Heart right ventricle (tissue), 16 donors: Measurements from ENCODE around the gene GALT. TPM values are rescaled to one million over a fixed set of nuclear protein-coding genes. Genes with fewer than 3 reads are reported as not detected.

ENCODE experiments used
- ATAC-seq, 8 donors: fragments of 200-7000 bp; cut with Tn5 transposase; one replicate each; pipeline ENCODE4 v1.9.1; 2020; ENCODE audit warnings: mild to moderate bottlenecking in 8 of 8, moderate library complexity in 8 of 8, moderate number of reproducible peaks in 1 of 8
- DNase-seq, 2 donors: peaks; one replicate each; pipeline ENCODE4 v3.0.0-alpha.2; 2020
- H3K27ac ChIP-seq, 10 donors: fragments of 200-600 bp; sonication (generic) in 2 of 10; one replicate each; pipeline versions ENCODE4 v1.5.0 to v1.8.0; 2020 to 2022; ENCODE audit warnings: mild to moderate bottlenecking in 3 of 10
- H3K27me3 ChIP-seq, 7 donors: fragments of 200-600 bp; one replicate each; pipeline ENCODE4 v1.8.0; 2021 to 2022; ENCODE audit warnings: mild to moderate bottlenecking in 2 of 7
- H3K36me3 ChIP-seq, 9 donors: fragments of 200-600 bp; sonication (generic) in 1 of 9; one replicate each; pipeline versions ENCODE4 v1.5.0 to v1.8.0; 2020 to 2022; ENCODE audit warnings: mild to moderate bottlenecking in 2 of 9
- H3K4me1 ChIP-seq, 9 donors: fragments of 200-600 bp; sonication (generic) in 1 of 9; one replicate each; pipeline versions ENCODE4 v1.5.0 to v1.8.0; 2020 to 2022; ENCODE audit warnings: mild to moderate bottlenecking in 4 of 9
- H3K4me3 ChIP-seq, 10 donors: fragments of 200-600 bp; sonication (generic) in 2 of 10; one replicate each; pipeline versions ENCODE4 v1.5.0 to v1.8.0; 2020 to 2022; ENCODE audit warnings: mild to moderate bottlenecking in 7 of 10, moderate library complexity in 2 of 10
- H3K9me3 ChIP-seq, 11 donors: fragments of 200-600 bp in 10 of 11; sonication (generic) in 2 of 11; one replicate each; pipeline versions ENCODE4 v1.5.0 to v1.8.0; 2013 to 2022; ENCODE audit warnings: mild to moderate bottlenecking in 2 of 11, control low read depth in 1 of 11, moderate library complexity in 1 of 11
- WGBS, 2 donors: extraction: QIAGEN DNeasy Blood & Tissue Kit; methylation state at CpG; one replicate each; pipeline ENCODE4 v1.1.7; 2013; ENCODE audit warnings: inconsistent platforms in 1 of 2; 5-methylcytosine and 5-hydroxymethylcytosine counted together
- intact Hi-C, 10 donors: fragments of 100-400 bp; cut with DNase I; formaldehyde crosslinking; loops; one replicate each; pipeline versions ENCODE4 v1.11.1 to v1.14.2; 2022
- polyA plus RNA-seq, 2 donors: library from polyadenylated mRNA; stranded (reverse); fragments of 200-250 nt; gene quantifications; one replicate each; pipeline ENCODE4 v1.2.3, GENCODE V29; 2013
- total RNA-seq, 10 donors: library from RNA; stranded (reverse); fragmentation: NEBNext Ultra II Directional in 3 of 10; extraction: Animal tissue kit (Norgen Biotek cat#: 25700) in 3 of 10; gene quantifications; one replicate each; pipeline versions ENCODE4 v1.2.1 to v1.2.4, GENCODE V29; 2021 to 2023
- TF ChIP-seq, protein P1 (sequence below), 9 donors: fragments of 200-600 bp; sonication (generic) in 2 of 9; IDR thresholded peaks; one replicate each; pipeline versions ENCODE4 v1.5.0 to v1.8.0; 2021 to 2022; ENCODE audit warnings: antibody characterized with exemption in 9 of 9, mild to moderate bottlenecking in 5 of 9, moderate library complexity in 1 of 9
- donor health status: Arrhythmogenic right ventricular cardiomyopathy.
- donor health status: ischemic (EF 13 %, LVEDD 7.1; RV severe dilation, severe dysfunction).
- donor health status: healthy with polysubstance abuse.
- donor health status: DM: no; HTN: yes; CAD: no.
- donor health status: DM: no; HTN: no; CAD: no.
- donor health status: ischemic (EF 25% LVEDD 6.9; RV normal size, moderate dysfunction).
- donor health status: ischemic (EF 25% LVEDD 5.7; RV mildly dilated, moderate dysfunction).
- donor health status: healthy.
- donor health status: DM: yes; HTN: yes; CAD: no.
- donor health status: Ischemic cardiomyopathy.
- donor health status: ischemic (EF 35%, LVEDD 5.7; RV mildly dilated, moderate dysfunction).
- donor health status: nonischemic (EF 11% LVEDD 7.7; RV severe dilation, severe dysfunction).
- donor health status: DM: yes; HTN: yes; CAD: no.
- donor health status: PGD.
- donor health status: ischemic (EF 29% LVEDD 5.4; RV normal size, mild dysfunction).
- donor health status: nonischemic (EF 23%, LVEDD 6.1; RV moderate dilation, normal function).

Gene GALT
- total and polyA plus RNA-seq, 12 donors: 20.8 to 82.2 (median 44.2) TPM

DNA sequence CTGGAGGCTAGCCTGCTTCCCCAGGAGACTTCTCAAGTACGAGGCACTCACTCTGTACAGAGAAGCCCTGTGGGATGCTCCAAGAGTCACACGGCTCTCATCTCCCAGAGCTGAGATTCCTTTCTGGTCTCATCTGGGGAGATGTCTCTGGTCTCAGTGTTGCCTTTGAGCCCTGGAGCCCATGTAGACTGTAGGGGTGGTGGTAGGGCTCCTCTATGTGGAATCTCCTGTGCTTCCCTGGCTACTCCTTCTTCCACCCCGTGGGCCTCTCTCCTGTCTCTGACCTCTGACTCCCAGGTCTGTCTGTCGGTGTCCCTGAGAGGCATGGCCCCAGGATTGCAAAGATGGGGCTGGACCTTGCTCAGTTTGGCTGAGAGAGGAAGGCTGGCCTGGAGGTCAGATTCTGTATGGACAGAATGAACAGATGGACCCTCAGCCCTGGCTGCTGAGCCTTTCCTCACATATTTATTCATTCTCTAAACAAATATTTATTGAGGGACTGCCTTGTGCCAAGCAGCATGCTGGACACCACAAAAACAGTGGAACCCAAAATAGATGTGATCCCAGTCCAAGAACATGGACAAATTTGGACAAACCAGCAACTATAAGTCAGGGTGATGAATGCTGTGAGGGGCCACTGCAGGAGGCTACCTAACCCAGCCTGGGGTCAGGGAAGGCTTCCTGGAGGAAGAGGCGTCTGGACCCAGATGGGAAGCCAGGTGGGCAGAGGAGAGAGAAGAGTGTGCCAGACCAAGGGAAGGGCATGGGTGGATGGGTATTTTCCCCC is 42.0 kb downstream of the GALT start:
- 76 to 80% methylated on average over 5 of the region's 5 CpGs for WGBS, 2 donors
- Histone ChIP-seq H3K27ac (no peak overlapping the region), H3K27me3 (no peaks in the 10 kb centered on the region), H3K4me1 (peaks cover 0 to 43% (median 0%) of the 10 kb centered on the region in 9 donors), H3K36me3 (no peaks in the 10 kb centered on the region), H3K4me3 (no peak overlapping the region), H3K9me3 (no peaks in the 10 kb centered on the region)
- TF ChIP-seq, protein P1, sequence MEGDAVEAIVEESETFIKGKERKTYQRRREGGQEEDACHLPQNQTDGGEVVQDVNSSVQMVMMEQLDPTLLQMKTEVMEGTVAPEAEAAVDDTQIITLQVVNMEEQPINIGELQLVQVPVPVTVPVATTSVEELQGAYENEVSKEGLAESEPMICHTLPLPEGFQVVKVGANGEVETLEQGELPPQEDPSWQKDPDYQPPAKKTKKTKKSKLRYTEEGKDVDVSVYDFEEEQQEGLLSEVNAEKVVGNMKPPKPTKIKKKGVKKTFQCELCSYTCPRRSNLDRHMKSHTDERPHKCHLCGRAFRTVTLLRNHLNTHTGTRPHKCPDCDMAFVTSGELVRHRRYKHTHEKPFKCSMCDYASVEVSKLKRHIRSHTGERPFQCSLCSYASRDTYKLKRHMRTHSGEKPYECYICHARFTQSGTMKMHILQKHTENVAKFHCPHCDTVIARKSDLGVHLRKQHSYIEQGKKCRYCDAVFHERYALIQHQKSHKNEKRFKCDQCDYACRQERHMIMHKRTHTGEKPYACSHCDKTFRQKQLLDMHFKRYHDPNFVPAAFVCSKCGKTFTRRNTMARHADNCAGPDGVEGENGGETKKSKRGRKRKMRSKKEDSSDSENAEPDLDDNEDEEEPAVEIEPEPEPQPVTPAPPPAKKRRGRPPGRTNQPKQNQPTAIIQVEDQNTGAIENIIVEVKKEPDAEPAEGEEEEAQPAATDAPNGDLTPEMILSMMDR (IDR thresholded peaks at IDR 0.05): no peak
- no peak for ATAC-seq
- DNase-seq: no peak
- intact Hi-C loops: no loop called here

DNA sequence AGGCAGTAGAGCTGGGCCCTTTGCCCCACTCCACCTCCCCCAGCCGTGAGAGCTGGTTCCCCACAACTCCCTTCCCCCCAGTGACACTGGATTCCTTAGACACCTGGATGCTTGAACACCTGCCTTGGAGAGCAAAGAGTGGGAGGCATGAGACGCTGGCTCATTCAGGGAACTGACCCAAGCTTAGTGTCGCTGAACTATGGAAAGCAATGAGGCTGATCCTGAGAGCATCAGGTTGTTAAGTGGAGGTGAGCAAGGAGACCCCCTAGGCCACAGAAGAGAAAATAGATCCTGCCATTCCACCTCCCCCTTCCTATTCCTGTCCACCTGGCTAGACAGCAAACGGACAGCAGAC is 42.6 kb downstream of the GALT start:
- no peaks in the 10 kb centered on the region for H3K27me3 ChIP-seq
- H3K4me1 ChIP-seq: peaks cover 0 to 43% (median 0%) of the 10 kb centered on the region in 9 donors
- WGBS, 2 donors: 71 to 88% methylated on average over 4 of the region's 4 CpGs
- H3K4me3 ChIP-seq: no peak overlapping the region
- H3K36me3 ChIP-seq: no peaks in the 10 kb centered on the region
- ATAC-seq: no peak
- TF ChIP-seq, protein P1 (IDR thresholded peaks at IDR 0.05): no peak
- no peak for DNase-seq
- intact Hi-C loops: no loop called here
- H3K27ac ChIP-seq: no peak overlapping the region
- no peaks in the 10 kb centered on the region for H3K9me3 ChIP-seq

DNA sequence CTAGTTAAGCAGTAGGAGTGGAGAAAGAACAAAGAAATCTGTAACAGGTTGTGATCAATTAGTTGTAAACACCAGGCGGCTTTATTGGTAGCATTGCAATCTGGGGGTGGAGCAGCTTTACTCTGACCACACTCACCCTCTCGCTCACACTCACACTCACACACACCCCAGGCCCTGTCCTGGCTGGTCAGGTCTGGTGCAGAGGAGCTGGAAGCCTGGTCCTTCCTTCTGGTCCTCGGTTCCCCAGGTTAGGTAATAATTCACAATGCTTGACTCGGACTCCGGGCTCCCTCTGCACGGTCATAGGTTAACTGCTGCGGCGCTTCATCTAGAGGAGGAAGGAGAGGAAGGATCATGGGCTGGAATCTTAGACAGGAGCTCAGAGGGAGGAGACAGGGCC is 43.0 kb downstream of the GALT start:
- Histone ChIP-seq H3K36me3 (no peaks in the 10 kb centered on the region), H3K27me3 (no peaks in the 10 kb centered on the region), H3K4me3 (no peak overlapping the region), H3K9me3 (no peaks in the 10 kb centered on the region), H3K27ac (no peak overlapping the region), H3K4me1 (peaks cover 0 to 43% (median 0%) of the 10 kb centered on the region in 9 donors)
- intact Hi-C loops: no loop called here
- DNase-seq: no peak
- 91 to 93% methylated on average over 8 of the region's 8 CpGs for WGBS, 2 donors
- no peak for ATAC-seq
- TF ChIP-seq, protein P1 (IDR thresholded peaks at IDR 0.05): no peak

DNA sequence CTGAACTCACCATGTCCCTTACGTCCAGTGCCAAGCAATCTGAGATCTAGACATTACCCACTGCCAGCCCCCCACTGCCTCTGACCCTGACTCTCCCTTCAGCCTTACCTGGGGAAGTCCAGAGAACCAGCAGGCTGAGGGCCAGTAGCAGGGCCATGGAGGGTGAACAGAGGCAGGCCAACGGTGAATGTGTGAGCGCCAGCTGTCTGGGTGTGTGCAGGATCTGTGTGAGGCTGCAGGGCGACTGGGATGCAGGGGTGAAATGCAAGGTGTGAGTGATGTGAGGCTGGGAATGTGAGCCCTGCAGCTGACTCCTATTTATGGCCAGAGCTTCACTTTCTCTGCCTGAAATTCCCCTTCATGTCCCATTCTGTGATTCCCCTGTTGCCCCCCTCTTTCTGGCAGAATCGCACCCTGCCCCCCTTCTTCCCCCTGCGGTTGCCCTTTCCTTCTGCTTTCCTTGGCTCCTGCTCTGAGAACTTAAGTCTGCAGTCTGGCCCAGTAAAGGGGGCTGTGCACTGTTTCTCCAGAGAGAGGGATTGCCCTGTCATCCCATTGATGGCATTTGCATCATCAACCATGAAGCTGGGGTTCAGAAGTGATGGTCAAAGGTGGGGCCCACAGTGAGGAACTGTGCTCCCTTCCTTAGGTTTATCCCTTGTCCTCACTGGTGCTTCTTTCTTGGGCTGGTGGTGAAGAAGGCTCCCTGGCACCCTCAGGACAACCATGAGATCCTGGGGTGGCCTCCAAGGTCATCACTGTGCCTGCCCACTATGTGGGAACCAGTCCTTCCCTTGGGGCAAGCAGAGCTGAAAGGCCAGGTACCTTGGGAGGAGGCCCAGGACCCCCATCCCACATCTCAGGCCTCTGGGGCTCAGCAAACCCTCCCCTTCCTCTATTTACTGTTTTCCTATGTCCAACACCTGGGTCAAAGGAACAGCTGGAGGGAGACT is 44.8 kb downstream of the GALT start, which contains the start of gene CCL19:
Gene CCL19, minus strand, starts transcription at position 294 of the 953 bp plus-strand sequence. Its CDS starts 137 bp downstream, at position 157.
- DNase-seq: no peak
- Histone ChIP-seq H3K9me3 (no peaks in the 10 kb centered on the region), H3K27me3 (no peaks in the 10 kb centered on the region)

More for the DNA sequence above, 44.8 kb downstream of the GALT start, which contains the start of gene CCL19:
- Histone ChIP-seq H3K27ac (no peak within 1 kb of the TSS), H3K4me1 (peaks cover 0 to 34% (median 0%) of the 10 kb centered on the region in 9 donors), H3K4me3 (no peak within 1 kb of the TSS), H3K36me3 (no peaks in the 10 kb centered on the region)
- WGBS, 2 donors: 71% methylated on average over 6 of the region's 6 CpGs
- ATAC-seq: peak in 1 of 8 donors; percentile 25
- TF ChIP-seq, protein P1 (IDR thresholded peaks at IDR 0.05): no peak
- intact Hi-C loops: no loop called here
